Muscle of leg (tissue), 11 donors: ENCODE measurements around the gene TRPM3. TPM values are rescaled to one million over a fixed set of nuclear protein-coding genes. Genes with fewer than 3 reads are reported as not detected.

Experiments used
- DNase-seq: peaks from one replicate; pipeline ENCODE4 v3.0.0; 2013
- H3K27ac ChIP-seq: one replicate; pipeline ENCODE4 v1.5.1; 2013; ENCODE audit warnings: mild to moderate bottlenecking, low read length, control low read depth
- H3K27me3 ChIP-seq: one replicate; pipeline ENCODE4 v1.6.1; 2013; ENCODE audit warnings: low read length; ENCODE audit not compliant: control insufficient read depth, insufficient read depth
- H3K36me3 ChIP-seq: one replicate; pipeline ENCODE4 v1.6.1; 2013; ENCODE audit warnings: low read length; ENCODE audit not compliant: control insufficient read depth, insufficient read depth
- H3K4me1 ChIP-seq: one replicate; pipeline ENCODE4 v1.6.1; 2013; ENCODE audit warnings: low read length; ENCODE audit not compliant: control insufficient read depth, insufficient read depth
- H3K4me3 ChIP-seq: one replicate; pipeline ENCODE4 v1.5.1; 2013; ENCODE audit warnings: low read length, control low read depth
- H3K9me3 ChIP-seq: replicated peaks from 2 replicates; pipeline ENCODE4 v1.6.1; 2013; ENCODE audit warnings: low read depth, low read length; ENCODE audit not compliant: control insufficient read depth
- WGBS: methylation state at CpG from one replicate; pipeline ENCODE4 v1.1.5; 2013; ENCODE audit warnings: missing lambda C conversion rate; ENCODE audit not compliant: insufficient coverage; 5-methylcytosine and 5-hydroxymethylcytosine counted together
- polyA plus RNA-seq, 8 donors: library from polyadenylated mRNA; unstranded; fragments of 120-200 nt; gene quantifications; one replicate each; pipeline versions ENCODE4 v1.2.1 to v1.2.3, GENCODE V29; 2013; ENCODE audit warnings: inconsistent platforms in 1 of 8, low replicate concordance in 1 of 8; ENCODE audit not compliant: insufficient read length in 8 of 8, insufficient read depth in 1 of 8
- total RNA-seq: library from RNA; stranded (reverse); fragments of 120-200 nt; gene quantifications from one replicate; pipeline ENCODE4 v1.2.4, GENCODE V29; 2013

TRPM3 gene
- total and polyA plus RNA-seq, 9 donors: 0.14 to 0.66 (median 0.31) TPM

DNA sequence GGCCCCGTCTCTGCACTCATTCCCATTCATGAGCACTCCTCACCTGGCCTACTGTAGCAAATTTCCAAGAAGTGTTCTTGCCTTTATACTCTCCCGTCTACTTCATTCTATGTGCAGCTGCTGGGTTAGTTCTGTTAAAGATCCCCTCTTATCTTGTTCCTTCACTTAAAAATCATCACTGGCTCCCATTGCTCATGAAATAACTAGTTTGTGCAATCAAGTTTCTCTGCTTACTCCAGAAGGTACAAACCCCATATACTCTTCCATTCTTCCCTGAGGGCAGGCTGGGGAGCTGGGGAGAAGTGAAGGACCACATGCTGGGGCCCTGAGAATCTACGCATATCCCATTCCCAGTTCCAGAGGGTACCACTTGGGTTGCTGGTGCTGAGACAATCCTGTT, 622.6 kb downstream of the TRPM3 start:
- Histone ChIP-seq H3K27me3 (no peaks in the 10 kb centered on the region), H3K4me1 (no peaks in the 10 kb centered on the region), H3K36me3 (no peaks in the 10 kb centered on the region), H3K9me3 (no peaks in the 10 kb centered on the region), H3K27ac (no peak overlapping the region), H3K4me3 (no peak overlapping the region)
- 90% methylated on average over 2 of the region's 3 CpGs for WGBS
- DNase-seq: no peak

DNA sequence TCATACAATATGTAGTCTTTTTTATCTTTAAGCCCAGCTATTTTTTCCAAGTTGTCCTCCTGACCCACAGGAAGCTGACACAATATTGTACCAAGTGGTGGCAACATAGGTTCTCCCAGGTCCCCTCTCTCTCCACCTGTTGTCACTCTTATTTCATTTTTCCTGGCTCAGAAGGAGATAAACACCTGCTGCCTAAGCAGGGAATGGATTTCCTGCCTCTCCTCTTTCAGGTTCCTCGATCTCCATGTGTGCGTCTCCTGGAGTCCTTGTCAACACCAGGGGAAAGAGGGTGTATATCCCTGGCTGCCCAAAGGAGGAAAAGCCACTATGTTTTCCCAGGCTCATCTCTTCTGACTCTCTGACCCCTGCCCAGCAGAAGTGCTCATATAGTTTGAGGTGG, 625.2 kb downstream of the TRPM3 start:
- WGBS: no CpG with 5 or more reads among the region's 2 CpGs
- Histone ChIP-seq H3K36me3 (no peaks in the 10 kb centered on the region), H3K4me3 (no peak overlapping the region), H3K27ac (no peak overlapping the region), H3K9me3 (no peaks in the 10 kb centered on the region), H3K27me3 (no peaks in the 10 kb centered on the region), H3K4me1 (peaks cover 7% of the 10 kb centered on the region)
- DNase-seq: no peak

DNA sequence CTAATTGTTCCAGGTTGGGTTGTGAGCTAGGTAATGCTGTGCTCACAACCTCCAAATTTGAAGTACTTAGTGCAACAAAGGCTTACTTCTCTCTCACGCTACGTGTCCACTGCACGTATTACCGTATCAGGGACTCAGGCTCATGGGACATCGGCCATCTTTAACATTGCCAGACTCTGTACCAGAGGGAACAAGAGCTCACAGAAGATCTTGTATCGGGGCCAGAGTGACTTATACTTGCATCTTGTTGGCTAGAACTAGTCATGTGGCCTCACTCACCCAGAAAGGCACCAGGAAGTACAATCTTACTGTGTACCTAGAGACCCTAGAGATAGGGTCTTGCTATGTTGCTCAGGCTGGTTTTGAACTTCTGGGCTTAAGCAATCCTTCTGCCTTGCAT, 625.9 kb downstream of the TRPM3 start:
- Histone ChIP-seq H3K4me1 (peaks cover 7% of the 10 kb centered on the region), H3K27ac (no peak overlapping the region)

DNA sequence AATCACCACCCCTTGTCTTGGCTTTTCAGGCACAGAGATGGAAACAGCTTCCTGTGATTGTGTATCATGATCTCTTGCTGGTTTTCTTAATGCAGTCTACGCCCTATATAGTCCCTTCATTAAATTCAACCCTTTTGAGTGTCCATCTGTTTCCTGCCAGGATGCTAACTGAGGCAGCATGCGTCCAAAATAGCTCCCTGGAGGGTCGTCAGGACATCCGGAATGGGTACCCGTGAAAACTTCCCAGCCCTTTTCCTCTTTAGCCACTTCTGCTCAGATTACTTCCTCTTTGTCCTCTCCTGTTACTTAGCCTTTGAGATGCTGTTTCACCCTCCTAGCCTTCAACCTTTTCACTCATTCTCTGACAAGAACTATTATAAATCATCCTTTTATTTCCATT, 627.2 kb downstream of the TRPM3 start:
- H3K9me3 ChIP-seq: no peaks in the 10 kb centered on the region
- no peak overlapping the region for H3K4me3 ChIP-seq
- H3K4me1 ChIP-seq: peaks cover 7% of the 10 kb centered on the region
- H3K27me3 ChIP-seq: no peaks in the 10 kb centered on the region
- H3K27ac ChIP-seq: no peak overlapping the region
- no peaks in the 10 kb centered on the region for H3K36me3 ChIP-seq
- DNase-seq: peak; percentile 76
- 20% methylated on average over 5 of the region's 5 CpGs for WGBS

More for the DNA sequence above, 625.9 kb downstream of the TRPM3 start:
- Histone ChIP-seq H3K36me3 (no peaks in the 10 kb centered on the region), H3K9me3 (no peaks in the 10 kb centered on the region), H3K4me3 (no peak overlapping the region), H3K27me3 (no peaks in the 10 kb centered on the region)
- no peak for DNase-seq
- WGBS: 86% methylated on average over 6 of the region's 6 CpGs

DNA sequence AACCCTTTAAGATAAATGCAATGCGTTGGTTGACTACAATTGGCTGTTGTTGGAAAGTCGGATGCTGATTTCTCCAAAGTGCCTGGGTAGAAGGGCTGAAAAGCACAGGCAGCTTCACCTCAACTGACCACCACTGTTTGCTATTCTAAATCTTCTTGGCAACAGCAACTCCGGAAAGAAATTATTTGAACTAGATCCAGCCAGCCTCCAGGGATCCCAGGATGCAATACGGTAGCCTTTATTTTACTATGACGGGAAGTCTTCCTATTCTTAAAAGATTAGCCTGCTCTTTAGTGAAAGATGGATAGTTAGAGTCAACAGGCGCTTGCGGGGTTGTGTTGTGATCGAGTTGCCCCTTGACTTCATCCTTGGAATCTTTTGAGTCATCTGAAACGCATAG, 628.4 kb downstream of the TRPM3 start:
- DNase-seq: no peak
- WGBS: 88% methylated on average over 2 of the region's 9 CpGs
- Histone ChIP-seq H3K27ac (no peak overlapping the region), H3K9me3 (no peaks in the 10 kb centered on the region), H3K36me3 (no peaks in the 10 kb centered on the region), H3K4me1 (peaks cover 7% of the 10 kb centered on the region), H3K27me3 (no peaks in the 10 kb centered on the region), H3K4me3 (no peak overlapping the region)

DNA sequence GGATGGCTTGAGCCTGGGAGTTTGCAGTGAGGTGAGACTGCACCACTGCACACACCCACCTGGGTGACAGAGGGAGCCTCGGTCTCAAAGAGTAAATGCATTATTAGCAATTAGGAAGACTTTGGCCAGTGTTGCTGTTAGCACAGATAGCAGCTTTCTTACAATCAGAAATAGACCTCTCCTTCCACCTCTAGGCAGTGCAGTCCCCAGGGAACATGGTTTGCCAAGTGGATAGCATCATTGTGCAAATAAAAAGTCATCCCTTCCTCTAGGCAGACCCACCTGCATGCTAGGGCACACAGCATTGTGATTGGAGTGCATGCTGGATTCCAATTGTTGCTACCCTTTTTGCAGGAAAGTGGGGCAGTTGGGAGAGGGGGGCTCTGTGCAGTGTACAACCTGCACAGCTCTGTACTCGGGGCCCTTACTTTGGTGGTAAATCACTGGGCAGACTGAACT, 629.1 kb downstream of the TRPM3 start:
- no peak overlapping the region for H3K27ac ChIP-seq
- WGBS: 50% methylated on average over 1 of the region's 2 CpGs
- no peaks in the 10 kb centered on the region for H3K9me3 ChIP-seq
- no peaks in the 10 kb centered on the region for H3K27me3 ChIP-seq
- H3K4me1 ChIP-seq: peaks cover 7% of the 10 kb centered on the region
- H3K4me3 ChIP-seq: no peak overlapping the region
- DNase-seq: no peak
- no peaks in the 10 kb centered on the region for H3K36me3 ChIP-seq

- Histone ChIP-seq H3K9me3 (no peaks in the 10 kb centered on the region), H3K36me3 (no peaks in the 10 kb centered on the region), H3K4me3 (no peak overlapping the region), H3K4me1 (peaks cover 7% of the 10 kb centered on the region), H3K27ac (no peak overlapping the region), H3K27me3 (no peaks in the 10 kb centered on the region)
- WGBS: 62% methylated on average over 5 of the region's 8 CpGs
- DNase-seq: no peak
These were observed 629.7 kb downstream of the TRPM3 start for GRCh38 chr9:70491426-70492318.

GRCh38 chr9:70490478-70490877, 630.9 kb downstream of the TRPM3 start:
- 100% methylated on average over 1 of the region's 5 CpGs for WGBS
- Histone ChIP-seq H3K4me1 (peaks cover 7% of the 10 kb centered on the region), H3K36me3 (no peaks in the 10 kb centered on the region), H3K27me3 (no peaks in the 10 kb centered on the region), H3K27ac (no peak overlapping the region), H3K9me3 (no peaks in the 10 kb centered on the region), H3K4me3 (no peak overlapping the region)
- DNase-seq: no peak

DNA sequence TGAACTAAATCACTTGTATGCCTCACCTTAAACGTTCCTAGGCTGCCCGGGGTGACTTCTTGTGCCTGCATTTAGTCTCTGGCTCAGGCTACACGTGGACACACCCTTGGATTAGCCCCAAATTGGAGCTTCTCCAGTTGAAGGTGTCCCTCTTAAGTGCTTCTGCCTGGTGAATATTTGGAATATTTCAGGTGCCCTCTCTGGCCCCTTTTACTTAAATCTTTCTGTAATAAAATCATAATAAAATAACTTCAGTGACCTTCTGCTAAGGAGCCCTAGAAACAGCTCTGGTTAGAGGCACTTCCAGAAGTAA, 632.7 kb downstream of the TRPM3 start:
- no peaks in the 10 kb centered on the region for H3K9me3 ChIP-seq
- peaks cover 7% of the 10 kb centered on the region for H3K4me1 ChIP-seq
- H3K4me3 ChIP-seq: no peak overlapping the region
- no CpG with 5 or more reads among the region's 3 CpGs for WGBS
- H3K27me3 ChIP-seq: no peaks in the 10 kb centered on the region
- no peak for DNase-seq
- no peak overlapping the region for H3K27ac ChIP-seq
- no peaks in the 10 kb centered on the region for H3K36me3 ChIP-seq

DNA sequence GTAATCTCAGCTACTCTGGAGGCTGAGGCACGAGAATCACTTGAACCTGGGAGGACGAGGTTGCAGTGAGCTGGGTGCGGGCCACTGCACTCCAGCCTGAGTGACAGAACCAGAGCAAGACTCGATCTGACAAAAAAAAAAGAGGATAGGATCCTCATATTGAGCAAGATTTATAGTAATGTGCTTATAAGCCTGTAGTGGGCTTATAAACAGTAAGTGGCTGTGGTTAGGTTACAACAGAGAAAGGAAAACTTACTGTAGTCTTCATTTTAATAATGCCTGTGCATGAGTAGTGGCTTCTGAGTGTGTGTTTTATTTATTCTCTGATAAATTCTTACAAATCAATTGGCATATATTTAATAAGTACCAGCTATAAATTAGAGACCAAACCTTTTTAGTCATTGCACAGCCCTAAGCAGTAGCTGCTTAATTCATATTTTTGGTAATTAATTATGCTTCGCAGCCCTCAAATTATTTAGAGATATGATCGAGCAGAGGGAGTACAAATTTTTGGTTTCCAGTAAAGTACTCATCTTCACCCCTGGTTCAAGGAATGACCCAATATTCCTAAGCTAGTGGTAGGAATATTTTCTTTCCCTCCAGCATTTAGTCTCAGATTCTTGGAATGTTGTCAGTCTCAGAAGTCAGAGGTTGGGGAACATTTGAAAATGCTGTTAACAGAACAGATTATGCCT, 633.2 kb downstream of the TRPM3 start:
- H3K4me1 ChIP-seq: peaks cover 7% of the 10 kb centered on the region
- no peaks in the 10 kb centered on the region for H3K36me3 ChIP-seq
- H3K27me3 ChIP-seq: no peaks in the 10 kb centered on the region
- H3K27ac ChIP-seq: no peak overlapping the region
- H3K4me3 ChIP-seq: no peak overlapping the region
- 82% methylated on average over 4 of the region's 6 CpGs for WGBS
- no peaks in the 10 kb centered on the region for H3K9me3 ChIP-seq
- DNase-seq: no peak
